Stimulated activated CD4-positive, alpha-beta T cell treated with anti-CD3 and anti-CD28 coated beads, TNF-alpha, amount 100 ng/mL, for 4 hours (primary cell): ENCODE data around the gene CLIC4.
"Not testable (repeated sequence)": the region's sequence is repeated elsewhere in the genome, so short reads cannot be mapped to it uniquely, and the experiment has no call there.

Source experiments
- DNase-seq, 3 experiments: peaks; one replicate each; pipeline ENCODE4 v3.0.0-alpha.2; 2020; ENCODE audit warnings: low read depth in 3 of 3

Gene CLIC4

GRCh38 chr1:24744911-24745710 is at the start of gene CLIC4:
CLIC4 (plus strand) TSS chr1:24745447; CDS start chr1:24745554, 107 bp downstream.
- DNase-seq: peak; percentile 99

- no peak for DNase-seq
Observed at GRCh38 chr1:24696041-24696755, 49.0 kb upstream of the CLIC4 start.

GRCh38 chr1:24696756-24697330 is 48.4 kb upstream of the CLIC4 start:
- DNase-seq: no peak

GRCh38 chr1:24697453-24698001 is 47.7 kb upstream of the CLIC4 start:
- DNase-seq: not testable (repeated sequence)

- not testable (repeated sequence) for DNase-seq
Observed at GRCh38 chr1:24698326-24698725, 46.9 kb upstream of the CLIC4 start.

- DNase-seq: no peak
Observed at GRCh38 chr1:24699628-24700027, 45.6 kb upstream of the CLIC4 start.

- no peak for DNase-seq
Observed at GRCh38 chr1:24702511-24703293, 42.5 kb upstream of the CLIC4 start.

GRCh38 chr1:24704411-24705259 is 40.6 kb upstream of the CLIC4 start:
- DNase-seq: no peak

GRCh38 chr1:24705260-24706073 is 39.8 kb upstream of the CLIC4 start:
- DNase-seq: no peak

GRCh38 chr1:24706074-24706389 is 39.2 kb upstream of the CLIC4 start:
- DNase-seq: not testable (repeated sequence)

GRCh38 chr1:24707687-24708086 is 37.6 kb upstream of the CLIC4 start:
- DNase-seq: no peak

GRCh38 chr1:24708938-24709337 is 36.3 kb upstream of the CLIC4 start:
- no peak for DNase-seq

- no peak for DNase-seq
Observed at GRCh38 chr1:24709791-24710441, 35.3 kb upstream of the CLIC4 start.

GRCh38 chr1:24711329-24711728 is 33.9 kb upstream of the CLIC4 start:
- DNase-seq: no peak

GRCh38 chr1:24713176-24713575 is 32.1 kb upstream of the CLIC4 start:
- DNase-seq: no peak

- no peak for DNase-seq
Observed at GRCh38 chr1:24713736-24714135, 31.5 kb upstream of the CLIC4 start.

GRCh38 chr1:24714859-24715520 is 30.3 kb upstream of the CLIC4 start:
- no peak for DNase-seq

- DNase-seq: no peak
Observed at GRCh38 chr1:24715658-24716057, 29.6 kb upstream of the CLIC4 start.
